Chondrocyte (in vitro differentiated cells): ENCODE results near the gene GASK1A. TPM values are rescaled to one million over a fixed set of nuclear protein-coding genes. Genes with fewer than 3 reads are reported as not detected.

Experiments used
- DNase-seq: peaks from one replicate; pipeline ENCODE4 v3.0.0; 2021; ENCODE audit warnings: mixed read lengths, low spot score
- H3K27ac Mint-ChIP-seq: one replicate; pipeline ENCODE4 v1.8.0; 2021; ENCODE audit warnings: mild to moderate bottlenecking, moderate library complexity, mixed read lengths; ENCODE audit not compliant: unreplicated experiment
- H3K27me3 Mint-ChIP-seq: 2 replicates; pipeline ENCODE4 v1.8.0; 2021; ENCODE audit warnings: low read depth, mixed read lengths
- H3K36me3 Mint-ChIP-seq: 2 replicates; pipeline ENCODE4 v1.8.0; 2021; ENCODE audit warnings: low read depth, mixed read lengths
- H3K4me1 Mint-ChIP-seq: 2 replicates; pipeline ENCODE4 v1.8.0; 2021; ENCODE audit warnings: low read depth, mild to moderate bottlenecking, mixed read lengths
- H3K4me3 Mint-ChIP-seq: one replicate; pipeline ENCODE4 v1.8.0; 2021; ENCODE audit warnings: mild to moderate bottlenecking, moderate library complexity, mixed read lengths; ENCODE audit not compliant: unreplicated experiment
- H3K9me3 Mint-ChIP-seq: 2 replicates; pipeline ENCODE4 v1.8.0; 2021; ENCODE audit warnings: low read depth, mixed read lengths
- CTCF ChIP-seq: fragments of 200-600 bp; sonication (generic); IDR thresholded peaks from 2 replicates; pipeline ENCODE4 v1.5.0; 2021; ENCODE audit warnings: antibody characterized with exemption, mild to moderate bottlenecking, moderate library complexity
- total RNA-seq: library from RNA; stranded (reverse); gene quantifications from 3 replicates; pipeline ENCODE4 v1.2.1, GENCODE V29; 2021

The GASK1A gene
- total RNA-seq, 1 donor from 2014 or later: 0.17 TPM

GRCh38 chr3:43028678-43029490 lies 49.8 kb downstream of the GASK1A start:
- DNase-seq: no peak

GRCh38 chr3:43030162-43030935 lies 51.2 kb downstream of the GASK1A start:
- no peaks in the 10 kb centered on the region for H3K36me3 Mint-ChIP-seq
- peaks cover 16% of the 10 kb centered on the region for H3K4me1 Mint-ChIP-seq
- TF ChIP-seq CTCF: no peak
- H3K27me3 Mint-ChIP-seq: no peaks in the 10 kb centered on the region
- no peak for DNase-seq
- H3K9me3 Mint-ChIP-seq: no peaks in the 10 kb centered on the region
- H3K4me3 Mint-ChIP-seq: no peak overlapping the region
- H3K27ac Mint-ChIP-seq: no peak overlapping the region

More at GRCh38 chr3:43028678-43029490, 49.8 kb downstream of the GASK1A start:
- H3K9me3 Mint-ChIP-seq: no peaks in the 10 kb centered on the region
- H3K4me1 Mint-ChIP-seq: peaks cover 21% of the 10 kb centered on the region
- H3K27me3 Mint-ChIP-seq: peaks cover 4% of the 10 kb centered on the region
- no peak for TF ChIP-seq CTCF
- no peaks in the 10 kb centered on the region for H3K36me3 Mint-ChIP-seq
- no peak overlapping the region for H3K27ac Mint-ChIP-seq
- no peak overlapping the region for H3K4me3 Mint-ChIP-seq

GRCh38 chr3:43031485-43031884 lies 52.4 kb downstream of the GASK1A start:
- Mint-ChIP-seq H3K36me3 (no peaks in the 10 kb centered on the region), H3K4me1 (peaks cover 8% of the 10 kb centered on the region), H3K27ac (no peak overlapping the region), H3K27me3 (peaks cover 3% of the 10 kb centered on the region), H3K4me3 (no peak overlapping the region), H3K9me3 (no peaks in the 10 kb centered on the region)
- DNase-seq: no peak
- TF ChIP-seq CTCF: no peak

GRCh38 chr3:43031889-43032545 lies 52.9 kb downstream of the GASK1A start:
- no peaks in the 10 kb centered on the region for H3K36me3 Mint-ChIP-seq
- TF ChIP-seq CTCF: no peak
- H3K27me3 Mint-ChIP-seq: peaks cover 5% of the 10 kb centered on the region
- DNase-seq: no peak
- no peak overlapping the region for H3K27ac Mint-ChIP-seq
- H3K9me3 Mint-ChIP-seq: no peaks in the 10 kb centered on the region
- no peak overlapping the region for H3K4me3 Mint-ChIP-seq
- peaks cover 3% of the 10 kb centered on the region for H3K4me1 Mint-ChIP-seq
